RWPE1 (cell line): ENCODE data around the gene NDUFS7.
A peak's percentile ranks its signal among the peaks of the same experiment; 100 is the strongest.

ENCODE experiments used
- CTCF ChIA-PET: fragments of 350-600 bp; sonication (Branson Sonifier 250); formaldehyde crosslinking; extraction: SDS; loops from one replicate; lab custom pipeline; 2021; lab: Yijun Ruan, JAX
- POLR2A ChIA-PET: fragments of 400-600 bp; formaldehyde crosslinking; extraction: SDS; loops from one replicate; lab custom pipeline; 2020; ENCODE audit warnings: antibody characterized with exemption; ENCODE audit not compliant: low non-redundant PET; lab: Yijun Ruan, JAX
- DNase-seq: peaks from one replicate; pipeline ENCODE4 v3.0.0; 2012; ENCODE audit warnings: low spot score
- H3K27ac ChIP-seq: fragments of 450-650 bp; 2 replicates; pipeline ENCODE4 v1.5.1; 2017
- TF ChIP-seq, protein P1 (sequence below): fragments of 450-650 bp; conservative IDR thresholded peaks from 2 replicates; pipeline ENCODE4 v1.5.1; 2017; ENCODE audit warnings: low read depth, mild to moderate bottlenecking

The NDUFS7 gene

DNA sequence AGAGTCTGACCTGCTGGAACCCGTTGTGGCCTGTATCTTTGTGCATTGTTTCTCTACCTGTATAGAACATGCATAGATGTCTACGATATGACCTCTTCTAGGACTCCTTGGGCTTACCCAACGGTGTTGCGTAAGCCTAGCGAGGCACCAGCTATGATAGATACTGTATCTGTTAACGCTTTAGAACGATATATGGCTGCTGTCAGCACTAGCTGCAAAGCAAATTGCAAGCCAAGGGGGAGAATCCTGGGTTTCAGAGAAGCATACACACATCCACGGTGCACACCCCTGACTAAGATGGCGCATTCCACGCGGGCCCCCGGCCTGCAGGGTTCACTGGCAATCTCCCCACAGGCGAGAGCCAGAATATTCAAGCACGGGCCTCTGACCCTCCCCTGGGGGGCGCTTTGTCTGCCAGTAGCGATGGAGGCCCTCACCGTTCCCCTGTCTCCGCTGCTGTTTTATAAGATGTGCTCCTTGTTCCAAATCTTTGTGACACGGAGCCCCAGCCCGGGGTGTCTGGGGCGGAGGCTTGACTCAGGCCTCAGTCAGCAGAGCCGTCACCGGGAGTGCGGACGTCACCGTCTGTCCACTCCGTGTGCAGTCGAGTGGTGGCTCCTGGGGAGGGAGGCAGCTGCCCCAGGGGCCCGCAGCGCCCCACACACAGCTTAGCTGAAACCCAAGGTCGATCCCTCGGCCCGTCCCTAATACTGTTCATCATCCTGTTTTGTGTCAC, 41.6 kb downstream of the NDUFS7 start:
- H3K27ac ChIP-seq: peak overlapping the region; percentile 72
- DNase-seq: no peak
- TF ChIP-seq, protein P1, sequence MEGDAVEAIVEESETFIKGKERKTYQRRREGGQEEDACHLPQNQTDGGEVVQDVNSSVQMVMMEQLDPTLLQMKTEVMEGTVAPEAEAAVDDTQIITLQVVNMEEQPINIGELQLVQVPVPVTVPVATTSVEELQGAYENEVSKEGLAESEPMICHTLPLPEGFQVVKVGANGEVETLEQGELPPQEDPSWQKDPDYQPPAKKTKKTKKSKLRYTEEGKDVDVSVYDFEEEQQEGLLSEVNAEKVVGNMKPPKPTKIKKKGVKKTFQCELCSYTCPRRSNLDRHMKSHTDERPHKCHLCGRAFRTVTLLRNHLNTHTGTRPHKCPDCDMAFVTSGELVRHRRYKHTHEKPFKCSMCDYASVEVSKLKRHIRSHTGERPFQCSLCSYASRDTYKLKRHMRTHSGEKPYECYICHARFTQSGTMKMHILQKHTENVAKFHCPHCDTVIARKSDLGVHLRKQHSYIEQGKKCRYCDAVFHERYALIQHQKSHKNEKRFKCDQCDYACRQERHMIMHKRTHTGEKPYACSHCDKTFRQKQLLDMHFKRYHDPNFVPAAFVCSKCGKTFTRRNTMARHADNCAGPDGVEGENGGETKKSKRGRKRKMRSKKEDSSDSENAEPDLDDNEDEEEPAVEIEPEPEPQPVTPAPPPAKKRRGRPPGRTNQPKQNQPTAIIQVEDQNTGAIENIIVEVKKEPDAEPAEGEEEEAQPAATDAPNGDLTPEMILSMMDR: no peak
- ChIA-PET POLR2A (interaction anchor here (0.5 kb wide), 1 partner anchor 80 kb away, joined by 5 read pairs; no protein-coding TSS in a partner anchor), CTCF (interaction anchor here (0.5 kb wide), 1 partner anchor 126 kb away, joined by 3 read pairs; no protein-coding TSS in a partner anchor)

DNA sequence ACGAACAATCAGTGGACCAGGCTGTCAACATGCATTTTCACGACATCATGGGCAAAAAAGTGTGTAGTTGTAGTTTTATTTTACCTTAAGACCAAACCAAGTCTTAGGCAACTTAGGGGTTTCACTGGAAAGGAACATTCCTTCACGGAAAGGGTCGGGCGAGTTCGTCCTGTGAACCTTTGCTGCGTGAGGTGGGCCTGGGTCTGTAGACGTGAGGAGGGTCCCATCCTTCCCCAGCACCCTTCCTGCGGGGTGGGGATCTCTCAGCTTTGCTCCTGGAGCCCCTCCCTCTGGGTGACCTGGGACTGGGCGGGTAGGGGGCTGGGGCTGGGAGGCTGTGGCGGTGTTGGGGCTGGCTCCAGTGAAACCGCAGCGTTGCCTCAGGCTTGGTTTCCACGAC, 42.2 kb downstream of the NDUFS7 start:
- POLR2A ChIA-PET: no interaction called here
- CTCF ChIA-PET: interaction anchor here (0.5 kb wide), 1 partner anchor 126 kb away, joined by 3 read pairs; no protein-coding TSS in a partner anchor
- TF ChIP-seq, protein P1: no peak

DNA sequence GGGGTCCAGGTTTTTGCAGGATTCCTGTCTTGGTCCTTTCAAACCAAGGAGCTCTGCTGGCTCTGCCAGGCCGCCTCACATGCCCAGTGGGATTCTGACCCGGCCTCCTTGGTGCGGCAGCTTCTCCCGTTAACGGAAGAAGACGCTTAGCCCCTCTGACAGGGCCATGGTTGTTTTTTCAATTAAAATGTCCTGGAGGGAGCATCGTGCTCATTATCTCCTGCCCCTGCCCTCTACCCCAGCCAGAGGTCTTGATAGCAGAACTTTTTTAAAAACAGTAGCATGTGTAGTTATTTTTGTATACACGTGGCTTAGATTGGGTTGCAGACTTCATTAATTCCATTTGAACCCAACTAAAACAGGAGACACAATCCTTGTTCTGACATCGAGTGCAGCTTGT, 43.0 kb downstream of the NDUFS7 start:
- ChIA-PET CTCF (no interaction called here), POLR2A (no interaction called here)
- H3K27ac ChIP-seq: peak overlapping the region; percentile 72

More for the DNA sequence above, 42.2 kb downstream of the NDUFS7 start:
- peak overlapping the region; percentile 72 for H3K27ac ChIP-seq
- no peak for DNase-seq

DNA sequence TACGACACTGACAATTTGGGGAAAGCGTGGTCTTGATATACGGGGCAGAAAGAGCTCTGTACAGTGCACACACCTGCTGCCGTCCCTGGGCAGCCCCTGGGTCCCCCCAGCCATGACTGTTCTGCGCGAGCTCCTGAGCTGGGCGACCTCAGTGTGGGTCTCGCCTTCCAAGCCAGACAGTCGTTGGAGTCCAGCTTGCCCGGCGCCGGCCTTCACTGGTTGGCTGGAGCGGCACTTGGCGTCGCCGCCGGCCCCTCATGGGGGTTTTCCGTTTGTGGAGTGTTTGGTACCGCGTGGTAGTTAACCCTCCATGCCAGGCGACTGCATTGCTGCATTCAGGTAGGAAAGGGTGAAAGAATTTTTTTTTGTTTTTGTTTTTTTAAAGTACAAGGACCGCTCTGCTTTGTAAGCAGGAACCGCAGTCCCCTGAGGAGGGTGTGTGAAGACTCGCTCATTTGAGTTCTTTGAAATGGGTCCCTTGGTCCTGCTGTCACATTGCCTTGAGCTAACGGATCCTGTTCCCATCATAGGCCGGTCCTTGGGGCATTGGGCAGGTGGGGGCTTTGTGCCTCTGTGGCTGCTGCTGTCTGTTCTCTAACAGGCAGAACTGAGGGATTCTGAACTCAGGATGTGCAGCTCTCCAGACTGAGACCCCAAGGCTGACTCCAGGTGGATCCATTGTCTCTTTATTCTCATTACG, 43.7 kb downstream of the NDUFS7 start:
- ChIA-PET POLR2A (no interaction called here), CTCF (no interaction called here)
- no peak for DNase-seq
- peak overlapping the region; percentile 72 for H3K27ac ChIP-seq
- TF ChIP-seq, protein P1: no peak

More for the DNA sequence above, 43.0 kb downstream of the NDUFS7 start:
- TF ChIP-seq, protein P1: no peak
- no peak for DNase-seq

DNA sequence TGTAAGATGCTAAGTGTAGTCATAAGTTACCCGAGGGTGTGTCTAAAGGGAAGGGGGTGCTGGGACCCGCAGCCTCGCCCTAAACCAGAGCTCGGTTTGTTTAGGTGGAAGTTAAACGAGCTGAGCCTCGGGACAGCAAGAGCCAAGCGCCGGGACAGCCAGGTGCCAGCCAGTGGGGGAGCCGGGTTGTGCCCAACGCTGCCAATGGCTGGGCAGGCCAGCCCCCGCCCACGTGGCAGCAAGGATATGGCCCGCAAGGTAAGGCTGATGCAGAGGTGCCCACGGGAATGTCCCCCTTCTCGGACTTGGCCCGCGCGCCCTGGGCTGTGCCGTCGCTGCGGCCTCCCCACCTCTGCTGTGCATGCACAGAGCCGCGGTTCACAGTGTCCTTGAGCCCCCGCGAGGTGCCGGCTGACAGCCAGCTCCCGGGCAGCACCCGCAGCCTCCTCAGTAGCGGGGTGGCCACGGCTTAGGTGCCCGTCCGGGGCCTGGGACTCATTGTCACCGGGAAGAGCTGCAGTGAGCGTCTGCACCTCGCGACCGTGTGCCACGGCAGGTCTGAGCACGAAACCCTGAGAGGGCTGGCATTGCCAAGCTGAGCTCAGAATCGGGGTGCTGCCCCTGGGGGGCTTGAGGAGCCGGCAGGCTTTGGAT, 45.2 kb downstream of the NDUFS7 start:
- no peak for DNase-seq
- CTCF ChIA-PET: interaction anchor here (0.6 to 1.2 kb wide), 3 partner anchors 16 to 149 kb away, joined by 3 to 4 read pairs (median 4); no protein-coding TSS in a partner anchor
- POLR2A ChIA-PET: interaction anchor here (0.7 kb wide), 1 partner anchor 91 kb away, joined by 3 read pairs; no protein-coding TSS in a partner anchor
- peak overlapping the region; percentile 72 for H3K27ac ChIP-seq
- TF ChIP-seq, protein P1: no peak

DNA sequence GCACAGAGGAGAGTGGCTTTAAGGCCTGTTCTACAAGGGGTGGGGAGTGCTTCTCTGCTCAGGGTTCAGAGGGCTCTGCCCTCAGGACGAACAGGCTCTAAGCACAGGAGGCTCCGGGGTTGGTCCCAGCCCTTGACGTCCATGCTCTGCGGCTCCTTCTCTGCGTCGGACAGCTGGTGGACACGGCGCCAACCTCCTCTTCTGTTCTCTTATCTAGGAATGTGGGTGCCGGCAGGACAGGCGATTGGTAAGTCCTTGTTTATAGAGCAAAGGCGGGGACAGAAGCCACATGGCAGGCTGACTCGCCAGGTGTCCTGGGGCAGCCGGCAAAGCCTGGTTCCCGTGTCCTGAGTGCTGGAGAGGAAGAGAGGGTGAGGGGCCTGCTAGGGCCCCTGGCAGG, 46.0 kb downstream of the NDUFS7 start:
- ChIA-PET POLR2A (interaction anchor here (0.7 kb wide), 1 partner anchor 92 kb away, joined by 3 read pairs; no protein-coding TSS in a partner anchor), CTCF (interaction anchor here (0.6 to 1.2 kb wide), 2 partner anchors 15 to 150 kb away, joined by 4 read pairs; no protein-coding TSS in a partner anchor)
- peak overlapping the region; percentile 72 for H3K27ac ChIP-seq
- no peak for DNase-seq
- TF ChIP-seq, protein P1: no peak
